Myocyte (in vitro differentiated cells): Measurements from ENCODE around the gene KSR2. TPM values are rescaled to one million over a fixed set of nuclear protein-coding genes. Genes with fewer than 3 reads are reported as not detected.
"Not testable (repeated sequence)": the region's sequence is repeated elsewhere in the genome, so short reads cannot be mapped to it uniquely, and the experiment has no call there.

Experiments used
- DNase-seq: peaks from one replicate; pipeline ENCODE4 v3.0.0-alpha.2; 2012; ENCODE audit warnings: low read depth
- total RNA-seq: library from RNA; depleted of rRNA; stranded (reverse); fragments of >200 nt; gene quantifications from 2 replicates; pipeline ENCODE4 v1.2.3, GENCODE V29; 2014

The KSR2 gene
- total RNA-seq, 1 donor from 2014 or later = not detected

GRCh38 chr12:117892441-117892840, 76.3 kb downstream of the KSR2 start:
- no peak for DNase-seq

- DNase-seq = not testable (repeated sequence)
Observed at GRCh38 chr12:117891265-117891664, 77.5 kb downstream of the KSR2 start.

GRCh38 chr12:117890644-117891043, 78.1 kb downstream of the KSR2 start:
- DNase-seq = no peak

GRCh38 chr12:117890137-117890536, 78.7 kb downstream of the KSR2 start:
- DNase-seq = no peak

- DNase-seq = no peak
Observed at GRCh38 chr12:117889098-117889497, 79.7 kb downstream of the KSR2 start.

GRCh38 chr12:117885211-117885610, 83.6 kb downstream of the KSR2 start:
- no peak for DNase-seq

- DNase-seq = no peak
Observed at GRCh38 chr12:117884161-117884560, 84.6 kb downstream of the KSR2 start.

GRCh38 chr12:117882603-117883184, 86.1 kb downstream of the KSR2 start:
- DNase-seq = no peak

- DNase-seq = no peak
Observed at GRCh38 chr12:117882181-117882580, 86.6 kb downstream of the KSR2 start.

GRCh38 chr12:117881517-117881916, 87.3 kb downstream of the KSR2 start:
- DNase-seq = no peak

GRCh38 chr12:117878605-117879004, 90.2 kb downstream of the KSR2 start:
- no peak for DNase-seq

GRCh38 chr12:117876436-117876816, 92.4 kb downstream of the KSR2 start:
- no peak for DNase-seq

- DNase-seq = peak; percentile 36
Observed at GRCh38 chr12:117875744-117876435, 92.9 kb downstream of the KSR2 start.

GRCh38 chr12:117874842-117875434, 93.9 kb downstream of the KSR2 start:
- peak; percentile 43 for DNase-seq

GRCh38 chr12:117874198-117874597, 94.6 kb downstream of the KSR2 start:
- DNase-seq = not testable (repeated sequence)

- DNase-seq = no peak
Observed at GRCh38 chr12:117872546-117873169, 96.1 kb downstream of the KSR2 start.

GRCh38 chr12:117869551-117869950, 99.2 kb downstream of the KSR2 start:
- no peak for DNase-seq

GRCh38 chr12:117867348-117867747, 101.4 kb downstream of the KSR2 start:
- DNase-seq = no peak

GRCh38 chr12:117865505-117865904, 103.3 kb downstream of the KSR2 start:
- DNase-seq = no peak

- DNase-seq = no peak
Observed at GRCh38 chr12:117863002-117863709, 105.6 kb downstream of the KSR2 start.

- DNase-seq = no peak
Observed at GRCh38 chr12:117861691-117862090, 107.1 kb downstream of the KSR2 start.
